CD14-positive monocyte (primary cell): Measurements from ENCODE around the gene PEDS1. TPM values are rescaled to one million over a fixed set of nuclear protein-coding genes. Genes with fewer than 3 reads are reported as not detected.

ENCODE experiments used
- DNase-seq, 3 donors: peaks; one replicate each; pipeline ENCODE4 v3.0.0-alpha.2; 2011 to 2022
- H2AFZ ChIP-seq: 2 replicates; pipeline ENCODE4 v1.6.0; 2012; ENCODE audit warnings: mild to moderate bottlenecking, low read depth, low read length, inconsistent platforms; ENCODE audit not compliant: insufficient read depth, poor library complexity, severe bottlenecking
- H3K27ac ChIP-seq, 2 donors: 1 replicate in 1 of 2; 2 replicates in 1 of 2; pipeline ENCODE4 v1.5.1; 2012 to 2013; ENCODE audit warnings: low read length in 2 of 2, control low read depth in 1 of 2, inconsistent platforms in 1 of 2, low read depth in 1 of 2, mild to moderate bottlenecking in 1 of 2
- H3K27me3 ChIP-seq, 2 donors: one replicate each; pipeline versions ENCODE4 v1.6.0 to v1.6.1; 2011 to 2013; ENCODE audit warnings: low read length in 2 of 2; ENCODE audit not compliant: control insufficient read depth in 2 of 2, insufficient read depth in 2 of 2
- H3K36me3 ChIP-seq, 2 donors: replicated peaks in 1 of 2; 1 replicate in 1 of 2; 2 replicates in 1 of 2; pipeline versions ENCODE4 v1.5.1 to v1.6.1; 2012 to 2013; ENCODE audit warnings: low read length in 2 of 2, control low read depth in 1 of 2, inconsistent platforms in 1 of 2, mild to moderate bottlenecking in 1 of 2; ENCODE audit not compliant: insufficient read depth in 2 of 2, control insufficient read depth in 1 of 2
- H3K4me1 ChIP-seq, 2 donors: 1 replicate in 1 of 2; 2 replicates in 1 of 2; pipeline versions ENCODE4 v1.5.1 to v1.6.1; 2012 to 2013; ENCODE audit warnings: low read length in 2 of 2, control low read depth in 1 of 2, inconsistent platforms in 1 of 2, mild to moderate bottlenecking in 1 of 2, moderate library complexity in 1 of 2; ENCODE audit not compliant: insufficient read depth in 2 of 2, control insufficient read depth in 1 of 2
- H3K4me2 ChIP-seq: replicated peaks from 2 replicates; pipeline ENCODE3; 2012; ENCODE audit warnings: low read length, moderate library complexity, mild to moderate bottlenecking; ENCODE audit not compliant: poor library complexity, severe bottlenecking; ENCODE audit errors: extremely low read depth
- H3K4me3 ChIP-seq, 3 experiments: fragments of 200-600 bp in 1 of 3; sonication (generic) in 1 of 3; replicated peaks in 1 of 3; 1 replicate in 2 of 3; 2 replicates in 1 of 3; pipeline ENCODE4 v1.5.1; 2011 to 2013; ENCODE audit warnings: low read length in 3 of 3, mild to moderate bottlenecking in 3 of 3, control low read depth in 2 of 3, low read depth in 2 of 3, inconsistent platforms in 1 of 3, moderate library complexity in 1 of 3
- H3K79me2 ChIP-seq: 2 replicates; pipeline ENCODE4 v1.6.0; 2012; ENCODE audit warnings: mild to moderate bottlenecking, control low read depth, inconsistent platforms, low read length, moderate library complexity; ENCODE audit not compliant: insufficient read depth
- H3K9ac ChIP-seq: 2 replicates; pipeline ENCODE4 v1.6.0; 2017; ENCODE audit warnings: low read length, mild to moderate bottlenecking; ENCODE audit not compliant: insufficient read depth, poor library complexity, severe bottlenecking
- H3K9me3 ChIP-seq, 2 donors: replicated peaks in 1 of 2; 1 replicate in 1 of 2; 2 replicates in 1 of 2; pipeline versions ENCODE4 v1.5.1 to v1.6.1; 2012 to 2013; ENCODE audit warnings: low read length in 2 of 2, control low read depth in 1 of 2; ENCODE audit not compliant: control insufficient read depth in 1 of 2, insufficient read depth in 1 of 2
- H4K20me1 ChIP-seq: 2 replicates; pipeline ENCODE4 v1.6.0; 2012; ENCODE audit warnings: mild to moderate bottlenecking, low read length, control low read depth, moderate library complexity; ENCODE audit not compliant: insufficient read depth
- H3K27ac Mint-ChIP-seq, 7 donors: one replicate each; pipeline ENCODE4 v1.8.0; 2020; ENCODE audit warnings: mild to moderate bottlenecking in 7 of 7, mixed read lengths in 7 of 7, moderate library complexity in 6 of 7, inconsistent platforms in 2 of 7
- H3K27me3 Mint-ChIP-seq, 3 donors: one replicate each; pipeline ENCODE4 v1.8.0; 2021 to 2022; ENCODE audit warnings: low read depth in 3 of 3, mild to moderate bottlenecking in 3 of 3, mixed read lengths in 3 of 3, moderate library complexity in 3 of 3, inconsistent platforms in 1 of 3
- H3K36me3 Mint-ChIP-seq, 2 donors: one replicate each; pipeline ENCODE4 v1.8.0; 2020; ENCODE audit warnings: mixed read lengths in 2 of 2, inconsistent platforms in 1 of 2, mild to moderate bottlenecking in 1 of 2
- H3K4me1 Mint-ChIP-seq: one replicate; pipeline ENCODE4 v1.8.0; 2020; ENCODE audit warnings: mild to moderate bottlenecking, mixed read lengths
- H3K4me3 Mint-ChIP-seq, 2 donors: one replicate each; pipeline ENCODE4 v1.8.0; 2020; ENCODE audit warnings: mild to moderate bottlenecking in 2 of 2, mixed read lengths in 2 of 2, moderate library complexity in 1 of 2
- H3K9me3 Mint-ChIP-seq, 7 donors: one replicate each; pipeline ENCODE4 v1.8.0; 2020 to 2022; ENCODE audit warnings: mixed read lengths in 7 of 7, mild to moderate bottlenecking in 6 of 7, moderate library complexity in 6 of 7, inconsistent platforms in 2 of 7
- WGBS: methylation state at CpG from one replicate; pipeline ENCODE4 v1.1.5; 2013; ENCODE audit warnings: missing lambda C conversion rate; ENCODE audit not compliant: insufficient coverage; 5-methylcytosine and 5-hydroxymethylcytosine counted together
- intact Hi-C, 2 donors: fragments of 100-400 bp; cut with micrococcal nuclease; formaldehyde crosslinking; loops; one replicate each; pipeline versions ENCODE4 v1.15.0 to v1.15.1; 2023
- polyA plus RNA-seq, 3 donors: library from polyadenylated mRNA; depleted of rRNA in 1 of 3; unstranded in 2 of 3; stranded (reverse) in 1 of 3; fragments of 300-500 nt in 2 of 3; fragments of >200 nt in 1 of 3; fragmentation: Illumina TruSeq in 2 of 3; gene quantifications; 1 replicate in 2 of 3; 2 replicates in 1 of 3; pipeline ENCODE4 v1.2.3, GENCODE V29; 2012 to 2021
- TF ChIP-seq, protein P1 (sequence below): fragments of 200-600 bp; IDR thresholded peaks from one replicate; pipeline ENCODE4 v1.8.0; 2022; ENCODE audit warnings: antibody characterized with exemption, mild to moderate bottlenecking

PEDS1 gene
- polyA plus RNA-seq, 3 donors, result 19.6 to 48.1 (median 25.2) TPM

DNA sequence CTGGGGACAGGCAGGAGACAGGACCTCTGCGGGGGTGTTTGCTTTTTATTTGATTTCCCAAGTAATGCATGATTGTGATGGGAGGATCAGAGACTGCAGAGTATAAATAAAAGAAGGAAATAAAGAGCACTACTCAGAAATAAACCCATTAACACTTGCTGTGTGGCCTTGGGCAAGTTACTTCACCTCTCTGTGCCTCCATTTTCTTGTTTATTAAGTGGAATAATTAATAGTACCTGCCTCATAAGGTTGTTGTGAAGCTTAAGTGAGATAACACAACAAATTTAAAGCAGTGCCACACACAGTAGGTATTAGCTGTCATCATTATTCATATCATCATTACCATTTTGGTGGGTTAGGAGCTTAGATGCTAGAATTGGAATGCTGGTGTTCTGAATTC lies 45.2 kb upstream of the PEDS1 start:
- H3K79me2 ChIP-seq, result peaks cover 25% of the 10 kb centered on the region
- no CpG with 5 or more reads among the region's 1 CpG for WGBS
- TF ChIP-seq, protein P1, sequence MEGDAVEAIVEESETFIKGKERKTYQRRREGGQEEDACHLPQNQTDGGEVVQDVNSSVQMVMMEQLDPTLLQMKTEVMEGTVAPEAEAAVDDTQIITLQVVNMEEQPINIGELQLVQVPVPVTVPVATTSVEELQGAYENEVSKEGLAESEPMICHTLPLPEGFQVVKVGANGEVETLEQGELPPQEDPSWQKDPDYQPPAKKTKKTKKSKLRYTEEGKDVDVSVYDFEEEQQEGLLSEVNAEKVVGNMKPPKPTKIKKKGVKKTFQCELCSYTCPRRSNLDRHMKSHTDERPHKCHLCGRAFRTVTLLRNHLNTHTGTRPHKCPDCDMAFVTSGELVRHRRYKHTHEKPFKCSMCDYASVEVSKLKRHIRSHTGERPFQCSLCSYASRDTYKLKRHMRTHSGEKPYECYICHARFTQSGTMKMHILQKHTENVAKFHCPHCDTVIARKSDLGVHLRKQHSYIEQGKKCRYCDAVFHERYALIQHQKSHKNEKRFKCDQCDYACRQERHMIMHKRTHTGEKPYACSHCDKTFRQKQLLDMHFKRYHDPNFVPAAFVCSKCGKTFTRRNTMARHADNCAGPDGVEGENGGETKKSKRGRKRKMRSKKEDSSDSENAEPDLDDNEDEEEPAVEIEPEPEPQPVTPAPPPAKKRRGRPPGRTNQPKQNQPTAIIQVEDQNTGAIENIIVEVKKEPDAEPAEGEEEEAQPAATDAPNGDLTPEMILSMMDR, result no peak
- no peak overlapping the region for H3K4me3 ChIP-seq
- intact Hi-C loops, result no loop called here
- no peak overlapping the region for H3K27ac ChIP-seq
- H3K27me3 ChIP-seq, result no peaks in the 10 kb centered on the region
- H3K9me3 ChIP-seq, result peaks cover 0 to 3% of the 10 kb centered on the region in 2 donors
- H3K9me3 Mint-ChIP-seq, result peaks cover 0 to 14% (median 2%) of the 10 kb centered on the region in 7 donors
- peak overlapping the region in 2 of 7 donors; percentile 15 to 79 for H3K27ac Mint-ChIP-seq
- no peak for DNase-seq
- peaks cover 55% of the 10 kb centered on the region for H3K4me1 Mint-ChIP-seq
- no peak overlapping the region for H2AFZ ChIP-seq
- H3K27me3 Mint-ChIP-seq, result no peaks in the 10 kb centered on the region
- H3K36me3 Mint-ChIP-seq, result peaks cover 36 to 38% of the 10 kb centered on the region in 2 donors
- H3K9ac ChIP-seq, result no peak overlapping the region
- peaks cover 10 to 13% of the 10 kb centered on the region in 2 donors for H3K36me3 ChIP-seq
- H3K4me2 ChIP-seq, result no peak overlapping the region
- no peak overlapping the region for H3K4me3 Mint-ChIP-seq
- peaks cover 37 to 48% of the 10 kb centered on the region in 2 donors for H3K4me1 ChIP-seq
- H4K20me1 ChIP-seq, result peaks cover 44% of the 10 kb centered on the region

DNA sequence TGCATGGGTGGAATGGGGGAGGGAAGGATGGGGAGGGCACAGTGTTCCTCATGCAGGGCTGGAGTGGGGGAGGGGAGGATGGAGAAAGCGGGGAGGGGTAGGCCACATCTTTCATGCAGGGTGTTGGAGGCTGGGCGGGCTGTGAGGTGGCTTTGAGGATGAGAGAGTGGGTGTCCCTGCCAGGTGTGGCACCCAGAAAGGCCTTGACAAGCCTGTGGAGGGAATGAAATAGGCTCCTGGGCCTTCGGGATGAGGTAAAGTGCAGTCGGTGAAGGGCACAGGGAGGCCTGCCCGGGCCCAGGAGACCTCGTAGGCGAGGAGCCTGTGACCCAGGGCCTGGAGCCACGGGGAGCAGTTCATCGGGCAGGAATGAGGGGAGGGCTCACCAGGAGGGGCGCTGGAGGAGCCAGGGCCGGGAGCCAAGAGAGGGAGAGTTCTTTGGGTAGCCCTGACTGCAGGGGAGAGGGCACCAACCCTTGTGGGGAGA lies 44.7 kb upstream of the PEDS1 start:
- H3K4me3 ChIP-seq, result no peak overlapping the region
- peaks cover 29% of the 10 kb centered on the region for H3K79me2 ChIP-seq
- H4K20me1 ChIP-seq, result peaks cover 49% of the 10 kb centered on the region
- Mint-ChIP-seq H3K36me3 (peaks cover 37 to 39% of the 10 kb centered on the region in 2 donors), H3K9me3 (peaks cover 0 to 10% (median 1%) of the 10 kb centered on the region in 7 donors), H3K27ac (peak overlapping the region in 5 of 7 donors; percentile 15 to 79 (median 50)), H3K4me1 (peaks cover 55% of the 10 kb centered on the region), H3K4me3 (no peak overlapping the region), H3K27me3 (no peaks in the 10 kb centered on the region)
- no peak overlapping the region for H3K4me2 ChIP-seq
- H3K9me3 ChIP-seq, result no peaks in the 10 kb centered on the region
- H3K36me3 ChIP-seq, result peaks cover 15 to 18% of the 10 kb centered on the region in 2 donors
- no peaks in the 10 kb centered on the region for H3K27me3 ChIP-seq
- intact Hi-C loops, result no loop called here
- TF ChIP-seq, protein P1, result no peak
- H3K27ac ChIP-seq, result peak overlapping the region in 1 of 2 donors; percentile 29
- H3K9ac ChIP-seq, result no peak overlapping the region
- no peak overlapping the region for H2AFZ ChIP-seq
- no peak for DNase-seq
- peaks cover 41 to 52% of the 10 kb centered on the region in 2 donors for H3K4me1 ChIP-seq
- 74% methylated on average over 11 of the region's 11 CpGs for WGBS
